ENCODE measurements around the gene NUB1.

NUB1 gene

GRCh38 chr7:151327022-151327421, 14.6 kb upstream of the NUB1 start:
- H3K36me3 Mint-ChIP-seq (ENCODE audit: low read depth) = no peaks in the 10 kb centered on the region
- no peaks in the 10 kb centered on the region for H3K4me1 Mint-ChIP-seq (ENCODE audit: low read depth)
- H3K27me3 Mint-ChIP-seq (ENCODE audit: low read depth) = peaks cover 22% of the 10 kb centered on the region
- H3K27ac Mint-ChIP-seq = no peak overlapping the region
- H3K9me3 Mint-ChIP-seq = peaks cover 5% of the 10 kb centered on the region
- H3K4me3 Mint-ChIP-seq = no peak overlapping the region

DNA sequence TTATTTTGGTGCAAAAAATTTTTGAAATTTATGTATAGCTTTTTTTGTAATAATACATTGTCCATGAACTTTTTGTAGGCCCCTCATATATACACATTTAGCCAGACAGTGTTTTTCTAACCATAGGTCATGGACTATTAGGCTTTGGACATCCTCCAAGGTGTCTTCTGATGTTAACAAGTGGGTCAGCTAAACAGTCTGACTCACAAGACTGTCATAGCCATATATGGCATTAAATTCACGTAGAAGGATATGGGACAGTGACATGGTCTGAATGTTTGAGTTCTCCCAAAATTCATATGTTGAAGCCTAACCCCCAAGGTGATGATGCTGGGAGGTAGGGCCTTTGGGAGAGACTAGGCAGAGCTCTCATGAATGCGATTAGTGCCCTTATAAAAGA, 14.0 kb upstream of the NUB1 start:
- Mint-ChIP-seq H3K27me3 (ENCODE audit: low read depth) (peaks cover 22% of the 10 kb centered on the region), H3K4me1 (ENCODE audit: low read depth) (no peaks in the 10 kb centered on the region), H3K9me3 (peaks cover under 1% of the 10 kb centered on the region), H3K4me3 (no peak overlapping the region), H3K27ac (no peak overlapping the region), H3K36me3 (ENCODE audit: low read depth) (no peaks in the 10 kb centered on the region)

DNA sequence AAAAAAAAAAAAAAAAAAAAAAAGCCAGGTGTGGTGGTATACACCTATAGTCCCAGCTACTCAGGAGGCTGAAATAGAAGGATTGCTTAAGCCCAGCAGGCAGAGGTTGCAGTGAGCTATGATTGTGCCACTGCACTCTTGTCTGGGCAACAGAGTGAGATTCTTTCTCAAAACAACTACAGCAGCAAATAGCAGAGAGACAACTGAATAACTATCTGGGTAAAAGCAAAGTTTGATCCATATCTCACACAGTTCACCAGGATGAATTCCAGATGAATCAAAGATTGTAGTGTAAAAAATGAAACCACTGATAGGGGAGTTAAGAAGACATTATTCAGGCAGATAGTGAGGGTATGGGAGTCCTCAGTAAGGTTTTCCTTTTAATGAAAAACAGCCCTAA, 11.4 kb upstream of the NUB1 start:
- no peaks in the 10 kb centered on the region for H3K9me3 Mint-ChIP-seq
- no peaks in the 10 kb centered on the region for H3K36me3 Mint-ChIP-seq (ENCODE audit: low read depth)

DNA sequence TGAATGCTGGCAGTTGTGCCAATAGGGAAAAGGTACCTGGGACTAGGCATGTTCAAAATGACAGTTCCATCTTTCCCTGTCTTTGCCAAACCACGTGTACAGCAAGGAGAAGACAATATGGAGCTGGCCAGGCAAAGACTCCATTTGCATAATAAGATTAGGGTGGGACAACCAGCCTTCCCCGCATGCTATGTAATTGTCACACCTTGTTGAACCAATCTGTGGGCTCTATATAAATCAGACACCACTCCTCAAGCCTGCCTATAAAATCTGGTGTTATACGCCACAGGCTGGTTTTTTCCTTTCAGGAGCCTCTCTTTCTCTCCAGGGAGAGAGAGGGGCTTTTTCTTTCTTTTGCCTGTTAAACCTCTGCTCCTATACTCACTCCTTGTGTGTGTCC, 11.0 kb upstream of the NUB1 start:
- Mint-ChIP-seq H3K27me3 (ENCODE audit: low read depth) (peaks cover 15% of the 10 kb centered on the region), H3K4me3 (no peak overlapping the region), H3K27ac (no peak overlapping the region), H3K9me3 (no peaks in the 10 kb centered on the region), H3K4me1 (ENCODE audit: low read depth) (no peaks in the 10 kb centered on the region), H3K36me3 (ENCODE audit: low read depth) (no peaks in the 10 kb centered on the region)

More for the DNA sequence above, 11.4 kb upstream of the NUB1 start:
- Mint-ChIP-seq H3K4me3 (no peak overlapping the region), H3K27me3 (ENCODE audit: low read depth) (peaks cover 16% of the 10 kb centered on the region), H3K27ac (no peak overlapping the region), H3K4me1 (ENCODE audit: low read depth) (no peaks in the 10 kb centered on the region)

GRCh38 chr7:151334628-151335027, 7.0 kb upstream of the NUB1 start:
- no peak overlapping the region for H3K27ac Mint-ChIP-seq
- H3K4me3 Mint-ChIP-seq = no peak overlapping the region
- H3K36me3 Mint-ChIP-seq (ENCODE audit: low read depth) = peaks cover 2% of the 10 kb centered on the region
- H3K9me3 Mint-ChIP-seq = peaks cover under 1% of the 10 kb centered on the region
- peaks cover 10% of the 10 kb centered on the region for H3K27me3 Mint-ChIP-seq (ENCODE audit: low read depth)
- H3K4me1 Mint-ChIP-seq (ENCODE audit: low read depth) = peaks cover 2% of the 10 kb centered on the region

DNA sequence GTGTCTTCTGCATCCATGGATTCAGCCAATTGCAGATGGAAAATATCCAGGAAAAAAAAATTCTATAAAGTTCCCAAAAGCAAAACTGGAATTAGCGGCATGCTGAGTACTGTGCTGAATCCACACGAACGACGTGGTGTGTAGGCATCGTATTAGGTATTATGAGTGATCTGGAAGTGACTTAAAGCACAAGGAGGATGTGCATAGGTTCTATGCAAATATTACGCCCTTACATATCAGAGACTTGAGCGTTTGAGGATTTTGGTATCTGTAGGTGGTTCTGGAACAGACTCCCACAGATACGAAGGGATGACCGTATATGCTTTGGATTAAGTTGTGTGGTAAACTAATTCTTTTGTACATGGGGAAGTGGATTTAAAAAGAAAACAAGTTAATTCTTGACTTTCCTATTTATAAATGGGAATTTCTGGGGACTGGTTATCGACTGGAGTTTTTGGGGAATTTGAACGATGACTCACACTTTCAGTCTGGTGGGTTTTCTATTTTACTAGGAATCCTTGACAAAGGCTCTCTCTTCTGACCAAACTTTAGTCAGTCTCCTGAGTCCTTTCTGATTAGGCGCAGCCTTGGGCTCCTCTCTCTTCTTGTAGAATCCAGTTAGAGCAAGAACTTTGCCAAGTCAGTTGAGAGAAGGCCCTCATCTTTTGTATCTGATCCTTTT, 5.4 kb upstream of the NUB1 start:
- H3K4me3 Mint-ChIP-seq = no peak overlapping the region
- peaks cover 5% of the 10 kb centered on the region for H3K9me3 Mint-ChIP-seq
- no peaks in the 10 kb centered on the region for H3K27me3 Mint-ChIP-seq (ENCODE audit: low read depth)
- peaks cover 17% of the 10 kb centered on the region for H3K4me1 Mint-ChIP-seq (ENCODE audit: low read depth)
- no peak overlapping the region for H3K27ac Mint-ChIP-seq
- peaks cover 6% of the 10 kb centered on the region for H3K36me3 Mint-ChIP-seq (ENCODE audit: low read depth)

GRCh38 chr7:151337346-151337745, 4.3 kb upstream of the NUB1 start:
- Mint-ChIP-seq H3K4me1 (ENCODE audit: low read depth) (peaks cover 20% of the 10 kb centered on the region), H3K4me3 (no peak overlapping the region), H3K36me3 (ENCODE audit: low read depth) (peaks cover 6% of the 10 kb centered on the region), H3K27me3 (ENCODE audit: low read depth) (no peaks in the 10 kb centered on the region), H3K9me3 (peaks cover 5% of the 10 kb centered on the region), H3K27ac (no peak overlapping the region)

- Mint-ChIP-seq H3K4me1 (ENCODE audit: low read depth) (peaks cover 26% of the 10 kb centered on the region), H3K36me3 (ENCODE audit: low read depth) (peaks cover 8% of the 10 kb centered on the region), H3K27ac (no peak overlapping the region), H3K27me3 (ENCODE audit: low read depth) (no peaks in the 10 kb centered on the region), H3K9me3 (peaks cover 5% of the 10 kb centered on the region), H3K4me3 (no peak overlapping the region)
These were observed 2.8 kb upstream of the NUB1 start for GRCh38 chr7:151338809-151339208.

DNA sequence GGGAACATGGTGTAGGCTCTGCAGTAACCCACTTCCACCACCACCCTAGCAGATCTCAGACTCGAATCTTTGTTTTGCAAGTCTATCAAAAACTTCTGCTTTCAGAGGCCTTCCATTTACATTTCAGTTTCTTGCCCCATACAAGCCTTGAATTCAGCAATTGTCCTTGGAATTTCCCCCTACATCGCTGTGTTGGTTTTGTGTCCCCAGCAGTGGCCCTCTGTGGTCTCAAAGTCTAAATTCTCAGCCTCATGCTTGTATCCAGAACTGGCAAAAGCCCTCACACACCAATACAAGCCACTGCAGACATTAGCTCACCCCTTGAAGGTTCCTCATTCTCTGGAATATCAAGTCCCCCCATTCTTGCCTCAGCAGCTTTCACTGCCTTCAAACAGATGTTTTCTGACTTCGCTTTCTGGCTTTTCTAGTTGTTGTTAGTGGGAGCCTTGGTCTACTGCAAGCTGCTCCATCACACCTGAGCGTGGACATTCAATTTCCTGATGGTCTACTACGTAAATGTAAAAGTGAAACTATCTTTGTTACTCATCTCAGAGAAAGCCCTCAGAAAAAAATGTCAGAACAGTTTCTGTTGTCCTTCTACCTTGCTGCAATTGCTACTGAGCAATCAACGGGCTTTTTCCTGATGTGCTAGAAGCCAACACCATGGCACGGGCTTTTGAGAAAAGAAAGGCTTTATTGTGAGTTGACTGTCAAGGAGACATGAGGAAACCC, 1.8 kb upstream of the NUB1 start:
- H3K27ac Mint-ChIP-seq = peak overlapping the region; percentile 93
- H3K27me3 Mint-ChIP-seq (ENCODE audit: low read depth) = no peaks in the 10 kb centered on the region
- peaks cover 26% of the 10 kb centered on the region for H3K4me1 Mint-ChIP-seq (ENCODE audit: low read depth)
- H3K4me3 Mint-ChIP-seq = peak overlapping the region; percentile 61
- H3K36me3 Mint-ChIP-seq (ENCODE audit: low read depth) = peaks cover 8% of the 10 kb centered on the region
- H3K9me3 Mint-ChIP-seq = peaks cover 5% of the 10 kb centered on the region

DNA sequence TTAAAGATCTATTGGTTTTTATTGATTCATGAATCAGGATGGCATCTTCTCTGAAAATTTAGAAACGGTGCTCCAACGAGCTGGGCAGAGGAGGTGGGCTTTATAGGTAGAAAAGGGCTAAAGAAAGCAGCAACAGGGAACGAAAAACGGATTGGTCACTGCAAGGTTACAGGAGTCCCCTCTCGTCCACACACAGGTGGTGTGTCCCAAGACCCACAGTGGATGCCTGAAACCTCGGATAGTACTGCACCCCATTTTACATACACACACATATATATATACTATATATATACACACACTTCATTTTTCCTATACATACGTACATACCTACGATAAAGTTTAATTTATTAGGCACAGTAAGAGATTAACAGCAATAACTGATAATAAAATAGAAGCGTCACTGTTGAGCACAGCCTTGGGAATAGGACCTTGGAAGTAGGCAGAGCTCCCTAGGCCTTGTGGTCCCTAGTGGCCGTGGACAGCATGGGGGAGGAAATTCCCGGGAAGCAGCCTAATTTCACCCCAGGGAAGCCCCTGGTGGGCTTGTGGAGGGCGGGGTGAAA, 737 bp upstream of the NUB1 start:
- Mint-ChIP-seq H3K36me3 (ENCODE audit: low read depth) (peaks cover 11% of the 10 kb centered on the region), H3K4me3 (peak overlapping the region; percentile 61), H3K27ac (peak overlapping the region; percentile 93), H3K4me1 (ENCODE audit: low read depth) (peaks cover 27% of the 10 kb centered on the region), H3K27me3 (ENCODE audit: low read depth) (no peaks in the 10 kb centered on the region), H3K9me3 (peaks cover 5% of the 10 kb centered on the region)

GRCh38 chr7:151342102-151342646, 562 bp downstream of the NUB1 start:
- Mint-ChIP-seq H3K36me3 (ENCODE audit: low read depth) (peaks cover 15% of the 10 kb centered on the region), H3K27ac (peak overlapping the region; percentile 88), H3K9me3 (peaks cover 5% of the 10 kb centered on the region), H3K27me3 (ENCODE audit: low read depth) (no peaks in the 10 kb centered on the region), H3K4me3 (peak overlapping the region; percentile 84), H3K4me1 (ENCODE audit: low read depth) (peaks cover 27% of the 10 kb centered on the region)

- Mint-ChIP-seq H3K27ac (peak overlapping the region; percentile 88), H3K27me3 (ENCODE audit: low read depth) (no peaks in the 10 kb centered on the region), H3K4me1 (ENCODE audit: low read depth) (peaks cover 29% of the 10 kb centered on the region), H3K36me3 (ENCODE audit: low read depth) (peaks cover 17% of the 10 kb centered on the region), H3K9me3 (peaks cover 5% of the 10 kb centered on the region), H3K4me3 (peak overlapping the region; percentile 84)
These were observed 1.2 kb downstream of the NUB1 start for GRCh38 chr7:151342811-151343210.

DNA sequence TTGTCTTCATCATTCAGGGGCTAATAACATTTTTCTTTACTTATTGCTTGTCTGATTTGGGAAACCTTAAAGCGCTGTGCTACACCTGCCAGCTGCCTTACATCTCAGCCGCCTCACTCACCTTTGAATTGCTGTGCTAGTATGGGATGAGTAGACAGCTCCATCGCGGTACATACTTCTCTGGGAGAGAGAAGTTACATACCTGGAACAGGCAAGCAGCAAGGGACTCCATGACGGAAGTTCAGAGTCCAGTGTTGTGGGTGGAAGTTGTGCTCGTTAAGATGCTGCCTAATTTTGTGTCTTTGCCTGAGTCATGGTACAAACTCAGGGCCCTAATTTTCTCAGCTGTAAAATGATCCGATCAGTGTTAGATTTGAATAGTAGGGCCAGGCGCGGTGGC, 1.9 kb downstream of the NUB1 start:
- Mint-ChIP-seq H3K36me3 (ENCODE audit: low read depth) (peaks cover 21% of the 10 kb centered on the region), H3K9me3 (peaks cover 5% of the 10 kb centered on the region), H3K4me1 (ENCODE audit: low read depth) (peaks cover 32% of the 10 kb centered on the region), H3K27me3 (ENCODE audit: low read depth) (no peaks in the 10 kb centered on the region), H3K4me3 (peak overlapping the region; percentile 63), H3K27ac (no peak overlapping the region)

DNA sequence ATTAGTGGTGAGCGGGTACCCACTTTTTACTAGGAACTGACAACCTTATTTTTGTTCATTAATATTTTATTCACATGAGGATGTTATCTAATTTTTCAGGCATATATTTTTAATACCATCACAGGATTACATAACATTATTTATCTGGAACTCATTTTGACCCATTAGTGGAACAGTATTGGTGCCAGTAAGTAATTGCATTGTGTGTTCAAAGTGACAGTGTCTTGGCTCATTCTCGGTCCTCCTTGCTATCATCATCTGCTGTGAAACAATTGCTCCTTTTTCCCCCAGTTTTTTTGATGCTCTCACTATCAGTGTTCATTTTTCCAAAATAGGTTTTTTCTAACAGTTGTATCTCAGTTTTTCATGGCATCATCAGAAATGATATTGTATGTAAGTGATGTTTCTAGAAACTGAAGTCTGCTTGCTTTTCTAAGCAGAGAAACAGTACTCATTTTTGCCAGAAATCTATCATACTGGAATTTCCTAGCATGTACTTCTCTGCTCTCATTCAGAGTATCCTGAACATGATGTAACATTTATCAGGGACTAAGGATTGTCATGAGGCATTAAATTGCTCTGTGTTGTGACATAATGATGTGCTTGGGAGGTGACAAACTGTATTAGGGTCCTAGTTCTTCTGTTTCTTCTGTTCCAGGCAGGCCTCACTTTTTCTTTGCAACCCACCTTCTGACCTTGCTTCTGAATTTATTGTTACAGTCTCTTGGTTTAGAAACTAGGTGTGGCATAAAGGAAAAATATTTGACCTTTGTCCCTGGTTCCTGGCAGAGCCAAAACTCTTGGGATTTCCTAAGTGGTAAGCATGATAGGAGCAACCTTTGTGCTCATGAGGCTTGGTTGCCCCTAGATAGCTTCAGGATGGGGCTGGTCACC, 4.2 kb downstream of the NUB1 start:
- Mint-ChIP-seq H3K4me1 (ENCODE audit: low read depth) (peaks cover 29% of the 10 kb centered on the region), H3K4me3 (no peak overlapping the region), H3K36me3 (ENCODE audit: low read depth) (peaks cover 22% of the 10 kb centered on the region), H3K9me3 (no peaks in the 10 kb centered on the region), H3K27me3 (ENCODE audit: low read depth) (no peaks in the 10 kb centered on the region), H3K27ac (peak overlapping the region; percentile 32)
